Neural progenitor cell (in vitro differentiated cells): ENCODE results near the gene EIF1B.

Source experiments
- CTCF ChIP-seq: fragments of 200-600 bp; sonication (generic); IDR thresholded peaks from 2 replicates; pipeline ENCODE4 v1.5.1; 2017; ENCODE audit warnings: antibody characterized with exemption, mild to moderate bottlenecking
- EZH2 ChIP-seq: fragments of 200-600 bp; sonication (generic); IDR thresholded peaks from 2 replicates; pipeline ENCODE4 v1.6.1; 2017; ENCODE audit warnings: antibody characterized with exemption, mild to moderate bottlenecking, moderate library complexity

GRCh38 chr3:40264451-40264850, 45.1 kb upstream of the EIF1B start:
- TF ChIP-seq EZH2 (no peak), CTCF (no peak)
